GM10847 (cell line): ENCODE data around the gene POLR1B.

Source experiments
- POLR2A ChIP-seq: IDR thresholded peaks from 2 replicates; pipeline ENCODE4 v1.6.1; 2011; ENCODE audit not compliant: insufficient read length; ENCODE audit errors: extremely low read depth

POLR1B gene

DNA sequence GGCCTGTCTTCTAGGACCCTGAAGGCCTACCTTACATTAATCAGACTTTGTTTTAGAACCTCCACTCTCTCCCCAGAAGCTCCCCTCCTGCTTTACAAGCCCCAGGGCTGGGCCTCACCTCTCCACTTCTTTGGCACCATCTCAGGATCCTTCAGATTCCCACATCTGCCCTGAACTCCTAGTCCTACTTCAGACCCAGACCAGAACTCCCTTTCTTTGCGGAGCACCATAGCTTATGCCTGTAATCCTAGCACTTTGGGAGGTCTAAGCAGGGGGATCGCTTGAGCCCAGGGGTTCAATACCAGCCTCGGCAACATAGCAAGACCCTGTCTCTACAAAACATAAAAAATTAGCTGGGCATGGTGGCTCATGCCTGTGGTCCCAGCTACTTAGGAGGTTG, 43.1 kb downstream of the POLR1B start:
- TF ChIP-seq POLR2A: no peak

DNA sequence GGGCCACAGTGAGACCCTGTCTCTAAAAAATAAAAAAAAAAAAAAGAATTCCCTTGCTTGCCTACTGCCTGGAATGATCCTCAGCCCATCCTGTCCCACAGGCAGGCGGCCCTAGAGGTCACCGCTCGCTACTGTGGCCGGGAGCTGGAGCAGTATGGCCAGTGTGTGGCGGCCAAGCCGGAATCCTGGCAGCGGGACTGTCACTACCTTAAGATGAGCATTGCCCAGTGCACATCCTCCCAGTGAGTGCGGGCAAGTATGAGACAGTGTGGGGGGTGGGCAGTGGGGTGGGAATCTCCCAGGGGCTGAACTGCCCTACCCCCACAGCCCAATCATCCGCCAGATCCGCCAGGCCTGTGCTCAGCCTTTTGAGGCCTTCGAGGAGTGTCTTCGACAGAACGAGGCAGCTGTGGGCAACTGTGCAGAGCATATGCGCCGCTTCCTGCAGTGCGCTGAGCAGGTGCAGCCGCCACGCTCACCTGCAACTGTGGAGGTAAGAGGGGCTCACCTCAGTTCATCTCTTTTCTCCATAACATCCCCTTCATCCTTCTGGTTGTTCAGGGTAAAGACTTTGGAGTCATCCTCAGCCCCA, 43.7 kb downstream of the POLR1B start:
- no peak for TF ChIP-seq POLR2A

DNA sequence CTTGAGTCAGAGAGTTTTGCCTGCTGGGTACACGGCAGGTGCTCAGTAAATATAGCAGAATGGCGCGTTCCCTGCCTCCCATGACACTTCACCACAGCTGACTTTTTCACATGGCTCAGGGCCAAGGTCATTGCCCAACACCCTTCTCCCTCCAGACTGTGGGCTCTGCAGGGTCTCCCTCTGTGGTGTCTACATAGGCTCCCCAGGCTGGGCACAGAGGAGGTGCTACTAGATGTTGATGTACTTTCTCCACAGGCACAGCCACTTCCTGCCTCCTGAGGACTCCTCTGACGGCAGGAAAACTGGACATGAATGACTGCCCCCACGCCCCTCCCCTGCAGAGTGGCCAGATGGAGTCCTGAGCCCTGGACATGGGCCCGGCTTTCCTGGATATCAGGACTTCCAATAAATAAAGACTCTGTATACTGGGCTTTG, 46.4 kb downstream of the POLR1B start:
- no peak for TF ChIP-seq POLR2A

DNA sequence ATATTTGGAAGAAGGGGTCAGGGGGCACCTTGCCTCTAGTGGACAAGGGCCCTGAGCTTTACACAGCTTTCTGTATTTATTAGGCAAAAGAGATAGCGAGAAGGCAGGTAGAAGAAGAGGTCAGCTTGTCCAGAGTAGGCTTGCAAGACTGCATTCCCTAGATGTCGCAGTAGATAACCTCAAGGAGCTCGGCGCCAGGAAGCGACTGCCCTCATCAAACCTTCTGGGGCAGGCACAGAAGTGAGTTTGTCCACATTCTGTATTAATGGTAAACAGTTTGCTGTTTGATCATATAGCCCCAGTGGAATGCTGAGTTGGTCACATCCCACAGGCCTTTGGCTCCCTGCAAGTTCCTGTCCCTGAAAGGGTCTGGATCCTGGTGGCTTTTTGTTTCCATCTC, 49.1 kb downstream of the POLR1B start:
- no peak for TF ChIP-seq POLR2A

DNA sequence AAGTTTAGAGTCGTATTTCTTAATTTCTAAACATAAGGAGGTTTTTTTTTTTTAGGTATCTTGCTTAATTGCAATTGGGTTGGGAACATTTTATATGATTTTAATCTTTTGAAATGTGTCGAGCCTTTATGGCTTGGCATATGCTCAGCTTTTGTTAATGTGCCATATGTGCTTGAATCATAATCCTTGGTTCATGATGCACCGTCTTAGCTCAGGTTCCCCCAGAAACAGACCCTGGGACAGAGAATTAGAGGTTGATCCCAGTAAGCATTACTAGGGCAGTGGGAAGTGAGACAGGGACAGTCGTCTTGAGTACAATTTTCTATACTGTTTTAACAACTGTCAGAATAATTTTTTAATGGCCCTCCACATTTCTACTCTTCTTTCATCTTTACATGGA, 51.5 kb downstream of the POLR1B start:
- TF ChIP-seq POLR2A: no peak

DNA sequence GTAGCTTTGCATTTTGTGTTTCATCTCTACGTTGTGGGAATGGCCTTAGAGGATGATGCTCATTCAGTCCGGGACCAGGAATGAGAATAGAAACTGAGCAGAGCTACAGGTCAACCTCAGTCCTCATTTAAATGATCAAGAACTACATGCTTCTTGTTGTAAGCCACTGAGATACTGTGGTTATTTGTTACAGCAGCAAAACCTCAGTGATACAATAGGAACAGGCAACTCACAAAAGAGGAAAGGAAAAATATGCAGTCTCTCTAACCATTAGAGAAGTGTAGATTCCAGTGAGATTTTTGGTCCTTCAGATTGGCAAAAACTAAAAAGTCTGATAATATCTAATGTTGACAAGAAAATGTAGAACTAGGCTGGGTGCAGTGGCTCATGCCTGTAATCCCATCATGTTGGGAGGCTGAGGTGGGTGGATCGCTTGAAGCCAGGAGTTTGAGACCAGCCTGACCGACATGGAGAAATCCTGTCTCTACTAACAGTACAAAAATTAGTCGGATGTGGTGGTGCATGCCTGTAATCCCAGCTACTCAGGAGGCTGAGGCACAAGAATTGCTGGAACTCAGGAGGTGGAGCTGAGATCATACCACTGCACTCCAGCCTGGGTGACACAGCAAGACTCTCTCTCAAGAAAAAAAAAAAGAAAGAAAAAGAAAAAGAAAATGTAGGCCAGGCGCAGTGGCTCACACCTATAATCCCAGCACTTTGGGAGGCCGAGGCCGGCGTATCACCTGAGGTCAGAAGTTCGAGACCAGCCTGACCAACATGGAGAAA, 55.5 kb downstream of the POLR1B start:
- no peak for TF ChIP-seq POLR2A

DNA sequence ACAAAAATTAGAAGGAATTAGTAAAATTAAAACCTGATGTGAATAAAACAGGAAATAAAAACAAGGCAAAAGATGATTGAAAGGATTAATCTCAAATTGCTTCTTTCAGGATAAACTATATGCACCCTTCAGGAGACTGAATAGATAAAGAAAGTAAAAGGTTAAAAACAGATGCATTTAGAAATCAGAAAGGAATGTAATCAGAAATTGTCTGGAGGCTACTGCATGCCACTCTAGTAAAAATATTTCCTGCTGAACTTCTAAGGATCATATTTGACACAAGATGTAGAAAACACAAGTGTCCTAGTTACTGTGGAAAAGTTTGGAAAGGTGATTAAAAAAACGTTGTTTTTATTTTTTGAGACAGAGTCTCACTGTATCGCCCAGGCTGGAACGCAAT, 58.4 kb downstream of the POLR1B start:
- no peak for TF ChIP-seq POLR2A

DNA sequence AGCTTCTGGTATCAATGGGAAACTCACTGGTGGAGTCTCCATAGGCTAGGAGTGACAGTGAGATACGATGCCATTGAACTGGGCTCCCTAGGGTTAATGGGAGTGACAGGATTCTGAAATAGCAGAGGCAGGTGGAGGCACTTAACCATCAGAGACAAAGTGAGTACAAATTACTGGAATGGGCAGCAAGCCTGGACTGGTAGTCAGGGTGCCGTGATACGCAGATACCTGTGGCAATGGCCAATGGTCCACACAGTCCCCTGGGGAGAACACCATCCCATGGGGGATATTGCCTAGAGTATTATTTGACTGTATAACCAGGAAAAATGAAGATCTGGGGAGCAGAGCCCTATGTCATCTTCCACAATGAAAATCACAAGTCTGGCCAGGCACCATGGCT, 59.5 kb downstream of the POLR1B start:
- TF ChIP-seq POLR2A: no peak

DNA sequence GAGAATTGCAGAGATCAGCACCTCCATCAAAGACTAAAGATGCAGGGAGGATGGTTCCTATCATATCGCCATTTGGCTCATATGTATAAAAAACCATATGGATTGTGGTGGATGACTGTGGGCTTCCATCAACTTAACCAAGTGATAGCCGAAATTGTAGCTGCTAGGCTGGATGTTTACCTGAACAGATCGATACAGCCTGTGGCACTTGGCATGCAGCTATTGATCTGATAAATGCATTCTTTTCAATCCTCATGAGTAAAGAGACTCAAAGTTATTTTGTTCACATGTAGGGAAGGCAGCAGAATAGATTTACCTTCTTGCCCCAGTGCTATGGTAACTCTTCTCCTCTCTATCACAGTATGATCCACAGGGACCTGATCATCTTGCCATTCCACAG, 60.7 kb downstream of the POLR1B start:
- TF ChIP-seq POLR2A: no peak

DNA sequence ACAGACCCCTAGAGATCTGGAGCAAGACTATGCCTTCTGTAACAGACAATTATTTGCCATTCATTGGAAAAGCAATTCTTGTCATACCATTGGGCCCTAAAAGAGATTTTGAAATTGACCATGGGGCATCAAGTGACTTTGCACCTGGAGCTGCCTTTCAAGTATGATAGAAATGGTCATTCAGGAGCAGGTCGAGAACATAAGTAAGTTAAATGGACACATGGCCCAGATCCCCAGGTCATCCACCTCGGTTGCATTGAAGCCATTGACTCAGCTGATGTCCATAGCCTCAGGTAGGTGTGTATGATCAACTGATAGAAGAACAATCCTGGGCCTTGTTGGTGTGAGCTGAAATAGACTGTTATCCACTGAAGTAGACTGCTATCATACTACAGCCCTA, 61.5 kb downstream of the POLR1B start:
- no peak for TF ChIP-seq POLR2A

DNA sequence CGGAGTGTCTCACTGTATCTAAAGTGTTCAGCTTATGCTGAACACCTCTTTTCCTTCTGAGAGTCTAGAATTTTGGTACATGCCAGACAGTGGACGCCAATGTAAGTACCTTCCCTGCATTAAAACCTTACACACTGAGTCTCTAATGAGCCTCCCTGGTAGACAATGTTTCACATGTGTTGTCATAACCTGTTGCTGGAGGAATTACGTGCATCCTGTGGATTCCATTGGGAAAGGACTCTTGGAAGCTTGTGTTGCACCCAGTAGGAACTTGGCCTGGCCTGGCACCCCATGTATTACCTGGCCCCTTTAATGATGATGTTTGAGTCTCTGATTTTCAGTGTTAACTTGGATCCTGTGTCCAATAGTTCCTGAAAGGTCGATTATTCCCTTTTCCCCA, 62.7 kb downstream of the POLR1B start:
- no peak for TF ChIP-seq POLR2A

DNA sequence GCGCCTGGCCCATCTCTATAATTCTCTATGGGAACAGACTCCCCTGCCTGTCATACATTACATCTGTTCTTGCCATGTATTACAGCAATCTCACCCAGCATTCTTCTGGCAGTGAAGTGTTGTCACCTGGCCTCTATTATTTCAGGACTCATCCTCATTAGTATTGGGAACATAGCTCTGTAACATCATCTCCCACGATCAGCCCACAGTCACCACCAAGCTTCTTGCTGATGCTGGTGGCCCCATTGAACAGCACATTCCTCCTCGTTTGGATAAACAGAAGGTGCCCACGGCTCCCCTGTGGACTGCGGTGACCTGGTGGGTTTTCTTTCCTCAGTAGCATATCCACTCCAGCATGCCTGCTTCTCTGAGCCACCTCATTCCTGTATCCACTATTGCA, 63.7 kb downstream of the POLR1B start:
- no peak for TF ChIP-seq POLR2A

DNA sequence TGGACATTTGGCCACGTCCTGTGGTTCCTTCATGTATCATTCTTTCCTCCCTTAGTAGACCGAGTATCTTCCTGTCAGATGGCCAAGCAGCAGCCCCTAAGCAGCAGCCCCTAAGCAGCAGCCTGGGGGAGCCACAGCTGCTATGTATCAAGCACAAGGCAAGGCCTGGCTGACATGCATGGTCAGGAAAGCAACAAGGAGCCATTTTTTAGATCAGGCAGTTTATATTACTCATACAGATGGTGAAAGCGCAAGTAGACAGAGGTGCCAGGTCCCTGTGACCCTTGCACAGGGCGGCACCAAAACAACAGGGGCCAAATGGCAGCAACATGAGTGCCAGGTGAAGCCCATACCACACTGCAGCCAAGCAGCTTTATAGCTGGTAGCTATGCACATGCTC, 64.3 kb downstream of the POLR1B start:
- TF ChIP-seq POLR2A: no peak

DNA sequence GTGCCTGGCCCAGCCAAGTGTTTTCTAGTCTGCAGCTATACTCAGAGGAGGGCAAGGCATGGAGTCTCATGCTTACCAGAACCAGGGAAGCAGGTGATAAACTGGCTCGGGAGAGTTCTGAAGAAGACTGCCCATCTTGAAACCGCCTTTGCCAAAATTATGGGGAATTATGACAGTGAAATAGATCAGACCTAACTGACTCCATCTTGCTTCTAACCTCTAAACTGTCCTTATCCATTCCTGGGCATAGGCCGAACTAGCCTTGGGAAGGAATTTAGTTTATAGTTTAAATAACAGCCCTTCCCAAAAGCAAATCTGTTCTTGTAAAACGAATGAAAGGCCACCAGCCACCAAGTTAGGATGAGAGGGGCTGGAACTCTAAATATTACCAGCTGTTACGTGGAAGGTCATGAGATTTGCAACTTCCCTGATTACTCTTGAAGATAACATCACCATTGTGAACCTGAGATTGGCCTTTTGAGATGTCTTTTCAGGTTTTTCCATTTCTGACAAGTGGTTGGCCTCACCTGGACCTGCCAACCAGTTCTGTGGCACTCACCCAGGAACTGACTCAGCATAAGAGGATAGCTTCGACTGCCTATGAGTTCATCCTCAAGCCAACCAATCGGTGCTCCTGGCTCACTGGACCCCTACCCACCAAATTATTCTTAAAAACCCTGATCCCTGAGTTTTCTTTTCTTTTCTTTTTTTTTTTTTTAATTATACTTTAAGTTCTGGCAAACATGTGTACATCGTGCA, 65.6 kb downstream of the POLR1B start:
- TF ChIP-seq POLR2A: no peak

DNA sequence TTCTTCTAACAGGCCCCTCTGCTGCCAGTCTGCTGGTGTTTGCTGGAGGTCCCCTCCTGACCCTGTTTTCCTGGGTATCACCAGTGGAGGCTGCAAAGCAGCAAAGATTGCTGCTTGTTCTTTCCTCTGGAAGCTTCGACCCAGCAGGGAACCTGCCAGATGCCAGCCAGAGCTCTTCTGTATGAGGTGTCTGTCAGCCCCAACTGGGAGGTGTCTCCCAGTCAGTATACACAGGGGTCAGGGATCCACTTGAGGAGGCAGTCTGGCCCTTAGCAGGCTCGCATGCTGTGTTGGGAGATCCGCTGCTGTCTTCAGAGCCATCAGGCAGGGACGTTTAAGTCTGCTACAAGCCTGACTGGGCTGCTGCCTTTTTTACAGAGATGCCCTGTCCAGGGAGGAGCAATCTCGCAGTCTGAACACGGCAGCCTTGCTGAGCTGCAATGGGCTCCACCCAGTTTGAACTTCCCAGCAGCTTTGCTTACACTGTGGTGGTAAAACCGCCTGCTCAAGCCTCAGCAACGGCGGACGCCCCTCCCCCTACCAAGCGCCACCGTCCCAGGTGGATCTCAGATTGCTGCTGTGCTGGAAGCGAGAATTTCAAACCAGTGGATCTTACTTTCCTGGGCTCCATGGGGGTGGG, 72.1 kb downstream of the POLR1B start:
- TF ChIP-seq POLR2A: no peak

DNA sequence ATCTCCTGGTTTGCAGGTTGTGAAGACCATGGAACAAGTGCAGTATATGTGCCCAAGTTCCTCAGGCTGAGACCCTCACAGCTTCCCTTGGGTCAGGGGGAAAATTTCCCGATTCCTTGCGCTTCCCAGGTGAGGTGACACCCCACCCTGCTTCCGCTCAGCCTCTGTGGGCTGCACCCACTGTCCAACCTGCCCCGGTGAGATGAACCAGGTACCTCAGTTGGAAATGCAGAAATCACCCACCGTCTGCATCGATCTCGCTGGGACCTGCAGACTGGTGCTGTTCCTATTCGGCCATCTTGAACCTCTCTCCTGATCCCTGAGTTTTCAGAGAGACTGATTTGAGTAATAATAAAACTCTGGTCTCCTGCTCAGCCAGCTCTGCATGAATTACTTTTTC, 72.8 kb downstream of the POLR1B start:
- TF ChIP-seq POLR2A: no peak
